GM18867 (cell line): ENCODE measurements around the gene PSPN.
"Not testable (repeated sequence)": the region's sequence is repeated elsewhere in the genome, so short reads cannot be mapped to it uniquely, and the experiment has no call there.

ENCODE experiments used
- ATAC-seq: cut with Tn5 transposase; IDR thresholded peaks from one replicate; pipeline ENCODE4 v1.9.1; 2021; ENCODE audit warnings: mild to moderate bottlenecking, moderate library complexity; ENCODE audit not compliant: unreplicated experiment

Gene PSPN

GRCh38 chr19:6402837-6403608 is 27.3 kb upstream of the PSPN start:
- no peak for ATAC-seq

- ATAC-seq = no peak
These were observed 26.3 kb upstream of the PSPN start for GRCh38 chr19:6402058-6402457.

- not testable (repeated sequence) for ATAC-seq
These were observed 24.6 kb upstream of the PSPN start for GRCh38 chr19:6400062-6400944.

- no peak for ATAC-seq
These were observed 20.6 kb upstream of the PSPN start for GRCh38 chr19:6396305-6396704.

GRCh38 chr19:6394831-6395230 is 19.1 kb upstream of the PSPN start:
- ATAC-seq = no peak

- no peak for ATAC-seq
These were observed 18.3 kb upstream of the PSPN start for GRCh38 chr19:6393983-6394412.

GRCh38 chr19:6393074-6393982 is 17.6 kb upstream of the PSPN start, which contains the start of gene GTF2F1:
GTF2F1 (minus strand) TSS chr19:6393164; CDS start chr19:6392995, 169 bp downstream.
- peak; percentile 82 for ATAC-seq

GRCh38 chr19:6392221-6393073 is 16.7 kb upstream of the PSPN start:
- ATAC-seq = no peak

GRCh38 chr19:6387372-6387771 is 11.6 kb upstream of the PSPN start:
- ATAC-seq = no peak

- no peak for ATAC-seq
These were observed 8.6 kb upstream of the PSPN start for GRCh38 chr19:6384381-6384780.

GRCh38 chr19:6383188-6383587 is 7.5 kb upstream of the PSPN start:
- no peak for ATAC-seq

- no peak for ATAC-seq
These were observed 5.5 kb upstream of the PSPN start for GRCh38 chr19:6381030-6381750.

- no peak for ATAC-seq
These were observed 4.0 kb upstream of the PSPN start for GRCh38 chr19:6379744-6380143.

GRCh38 chr19:6378486-6378885 is 2.8 kb upstream of the PSPN start:
- no peak for ATAC-seq

- ATAC-seq = no peak
These were observed 2.3 kb upstream of the PSPN start for GRCh38 chr19:6378041-6378440.

- no peak for ATAC-seq
These were observed 918 bp upstream of the PSPN start for GRCh38 chr19:6376512-6377190.

GRCh38 chr19:6374711-6375410 is 872 bp downstream of the PSPN start:
- ATAC-seq = no peak

- no peak for ATAC-seq
These were observed 1.5 kb downstream of the PSPN start for GRCh38 chr19:6374161-6374709.
